Stimulated activated CD8-positive, alpha-beta memory T cell treated with anti-CD3 and anti-CD28 coated beads, Interleukin-2, amount 100 ng/mL, for 1 hour (primary cell): ENCODE measurements around the gene UGT3A1.
"Not testable (repeated sequence)": the region's sequence is repeated elsewhere in the genome, so short reads cannot be mapped to it uniquely, and the experiment has no call there.

Experiments used
- DNase-seq, 2 donors: peaks; one replicate each; pipeline ENCODE4 v3.0.0-alpha.2; 2020; ENCODE audit warnings: low read depth in 2 of 2

The UGT3A1 gene, protein sequence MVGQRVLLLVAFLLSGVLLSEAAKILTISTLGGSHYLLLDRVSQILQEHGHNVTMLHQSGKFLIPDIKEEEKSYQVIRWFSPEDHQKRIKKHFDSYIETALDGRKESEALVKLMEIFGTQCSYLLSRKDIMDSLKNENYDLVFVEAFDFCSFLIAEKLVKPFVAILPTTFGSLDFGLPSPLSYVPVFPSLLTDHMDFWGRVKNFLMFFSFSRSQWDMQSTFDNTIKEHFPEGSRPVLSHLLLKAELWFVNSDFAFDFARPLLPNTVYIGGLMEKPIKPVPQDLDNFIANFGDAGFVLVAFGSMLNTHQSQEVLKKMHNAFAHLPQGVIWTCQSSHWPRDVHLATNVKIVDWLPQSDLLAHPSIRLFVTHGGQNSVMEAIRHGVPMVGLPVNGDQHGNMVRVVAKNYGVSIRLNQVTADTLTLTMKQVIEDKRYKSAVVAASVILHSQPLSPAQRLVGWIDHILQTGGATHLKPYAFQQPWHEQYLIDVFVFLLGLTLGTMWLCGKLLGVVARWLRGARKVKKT

DNA sequence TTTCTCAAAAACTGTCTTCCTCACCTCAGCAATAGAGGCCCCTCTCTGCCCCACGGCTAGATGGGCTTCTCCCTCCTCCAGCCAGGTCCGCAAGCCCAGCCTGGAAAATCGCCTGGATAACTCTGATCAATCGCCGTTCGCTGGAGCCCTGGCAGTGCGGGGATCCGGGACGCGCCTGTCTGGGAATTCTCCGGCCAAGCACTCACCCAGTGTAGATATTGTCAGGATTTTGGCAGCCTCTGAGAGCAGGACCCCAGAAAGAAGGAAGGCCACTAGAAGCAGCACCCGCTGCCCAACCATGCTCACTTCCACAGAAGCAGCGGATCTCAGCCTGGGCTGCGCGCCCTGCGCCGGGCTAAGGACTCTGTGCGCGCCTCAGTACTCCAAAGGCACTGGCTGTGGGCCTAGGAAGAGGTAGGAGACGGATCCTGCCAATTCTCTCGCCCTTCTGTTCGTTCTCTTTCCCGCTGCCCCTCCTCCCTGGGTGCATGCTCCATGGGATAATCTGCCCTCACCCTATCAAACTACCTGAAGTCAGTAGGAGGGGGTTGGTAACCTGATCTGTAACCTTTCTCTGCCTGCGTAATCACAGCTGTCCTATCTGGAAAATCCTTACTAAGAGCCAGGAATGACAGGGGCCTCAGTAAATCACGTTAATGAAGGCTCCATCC, at the start of gene UGT3A1:
Gene UGT3A1 (minus strand): TSS at position 450 of the 671 bp plus-strand sequence. CDS start 150 bp downstream, at position 300.
- no peak for DNase-seq

DNA sequence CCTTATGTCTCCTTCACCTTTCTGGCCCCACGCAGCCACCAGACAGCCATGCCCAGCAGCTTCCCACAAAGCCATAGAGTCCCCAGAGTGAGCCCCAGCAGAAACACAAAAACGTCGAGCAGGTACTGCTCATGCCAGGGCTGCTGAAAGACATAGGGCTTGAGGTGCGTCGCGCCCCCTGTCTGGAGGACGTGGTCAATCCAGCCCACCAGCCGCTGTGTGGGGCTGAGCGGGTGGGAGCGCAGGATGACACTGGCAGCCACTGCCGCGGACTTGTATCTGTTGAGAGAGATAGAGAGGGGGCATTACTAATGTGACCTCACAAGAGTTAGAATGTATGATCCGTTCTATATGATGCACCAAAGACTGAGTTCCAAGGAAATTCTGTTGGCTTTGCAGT, 44.5 kb upstream of the UGT3A1 start:
- no peak for DNase-seq

DNA sequence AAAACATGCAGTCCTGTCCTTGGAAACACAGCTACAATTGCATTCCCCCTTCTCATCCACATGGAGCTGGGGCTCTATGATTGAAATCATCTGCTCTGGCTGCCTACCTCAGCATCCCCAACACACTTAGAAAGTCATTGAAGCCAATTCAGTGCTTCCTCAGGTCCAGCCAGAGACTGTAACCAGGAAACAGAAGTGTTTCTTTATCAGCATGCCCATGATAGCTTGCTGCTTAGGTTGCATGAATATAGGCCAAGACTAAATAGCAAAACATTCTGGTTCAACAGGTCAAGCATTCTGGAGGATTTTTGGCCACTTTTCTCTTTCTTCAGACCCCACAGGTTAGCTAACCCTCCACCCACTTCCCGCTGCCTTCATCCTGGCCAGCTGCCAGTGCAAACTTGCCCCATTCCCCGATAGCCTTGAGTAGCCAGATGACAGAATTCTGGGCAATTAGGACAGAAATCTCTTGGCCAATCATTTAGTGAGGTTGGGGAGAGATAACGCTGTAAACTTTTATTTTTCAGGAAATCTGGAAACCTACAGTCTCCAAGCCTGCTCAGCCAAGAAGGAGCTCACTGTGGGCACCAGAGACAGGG, 43.4 kb upstream of the UGT3A1 start:
- not testable (repeated sequence) for DNase-seq

DNA sequence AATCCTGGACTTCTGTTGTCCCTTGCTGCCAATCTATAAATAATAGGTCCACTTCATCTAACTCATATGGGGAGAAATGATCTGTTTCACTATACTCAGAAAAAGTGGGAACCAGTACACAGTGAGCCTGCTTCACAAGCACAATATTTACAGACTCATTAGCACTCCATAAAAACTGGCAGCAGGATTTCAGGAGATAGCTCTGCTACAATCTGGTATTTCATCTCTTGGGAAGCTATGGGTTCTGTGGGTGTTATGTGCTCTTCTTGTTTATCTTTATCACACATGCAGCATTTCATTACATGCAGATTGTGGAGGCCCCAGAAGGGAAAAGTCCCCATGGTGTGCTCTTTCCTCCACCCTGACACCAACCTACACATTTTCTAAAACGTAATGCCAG, 42.3 kb upstream of the UGT3A1 start:
- no peak for DNase-seq

DNA sequence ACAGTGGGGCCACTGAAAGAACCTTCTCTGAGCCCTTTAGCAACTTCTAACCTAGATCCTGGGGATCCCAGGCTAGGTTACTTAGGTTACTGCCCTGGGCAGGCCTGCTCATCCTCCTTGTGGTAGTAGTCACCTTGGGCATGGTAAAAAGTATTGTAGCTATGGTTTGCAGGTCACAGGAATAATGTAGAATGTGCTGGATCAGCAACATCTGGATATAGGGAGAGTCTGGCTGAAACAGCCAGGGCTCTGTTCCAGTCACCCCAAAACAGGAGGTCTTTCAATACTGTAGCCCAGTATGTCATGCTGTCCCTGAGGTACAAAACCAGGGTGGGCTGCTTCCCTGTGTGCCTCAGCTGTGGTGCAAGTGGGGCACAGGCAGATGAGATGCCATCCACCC, 41.9 kb upstream of the UGT3A1 start:
- no peak for DNase-seq

DNA sequence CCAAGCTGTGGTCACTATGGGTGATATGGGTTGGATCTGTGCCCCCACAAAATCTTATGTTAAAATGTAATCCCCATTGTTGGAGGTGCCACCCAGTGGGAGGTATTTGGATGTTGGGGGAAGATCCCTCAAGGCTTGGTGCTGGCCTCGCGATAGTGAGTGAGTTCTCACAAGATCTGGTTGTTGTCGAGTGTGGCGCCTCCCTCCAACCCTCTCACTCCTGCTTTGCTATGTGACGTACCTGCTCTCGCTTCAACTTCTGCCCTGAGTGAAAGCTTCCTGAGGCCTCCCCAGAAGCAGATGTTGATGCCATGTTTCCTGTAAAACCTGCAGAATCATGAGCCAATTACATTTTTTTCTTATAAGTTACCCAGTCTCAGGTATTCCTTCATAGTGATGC, 40.0 kb upstream of the UGT3A1 start:
- no peak for DNase-seq

DNA sequence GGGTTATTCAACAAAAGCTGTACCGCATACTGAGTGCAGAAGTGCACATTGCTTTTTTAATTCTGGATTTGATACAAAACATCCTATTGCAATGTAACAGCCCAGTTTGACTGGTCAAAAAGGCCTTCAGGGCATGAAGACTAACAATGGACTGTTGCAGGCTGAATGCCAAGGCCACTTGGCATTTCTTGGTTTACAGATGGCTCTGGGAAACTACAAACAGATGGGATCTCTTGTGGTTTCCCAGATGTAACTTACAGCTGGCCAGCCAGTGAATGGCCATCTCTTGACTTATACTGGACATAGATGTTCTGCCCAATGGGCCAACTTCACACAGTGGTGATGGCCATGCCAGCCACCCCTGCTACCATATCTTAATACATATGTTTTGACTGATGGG, 38.7 kb upstream of the UGT3A1 start:
- DNase-seq: no peak

DNA sequence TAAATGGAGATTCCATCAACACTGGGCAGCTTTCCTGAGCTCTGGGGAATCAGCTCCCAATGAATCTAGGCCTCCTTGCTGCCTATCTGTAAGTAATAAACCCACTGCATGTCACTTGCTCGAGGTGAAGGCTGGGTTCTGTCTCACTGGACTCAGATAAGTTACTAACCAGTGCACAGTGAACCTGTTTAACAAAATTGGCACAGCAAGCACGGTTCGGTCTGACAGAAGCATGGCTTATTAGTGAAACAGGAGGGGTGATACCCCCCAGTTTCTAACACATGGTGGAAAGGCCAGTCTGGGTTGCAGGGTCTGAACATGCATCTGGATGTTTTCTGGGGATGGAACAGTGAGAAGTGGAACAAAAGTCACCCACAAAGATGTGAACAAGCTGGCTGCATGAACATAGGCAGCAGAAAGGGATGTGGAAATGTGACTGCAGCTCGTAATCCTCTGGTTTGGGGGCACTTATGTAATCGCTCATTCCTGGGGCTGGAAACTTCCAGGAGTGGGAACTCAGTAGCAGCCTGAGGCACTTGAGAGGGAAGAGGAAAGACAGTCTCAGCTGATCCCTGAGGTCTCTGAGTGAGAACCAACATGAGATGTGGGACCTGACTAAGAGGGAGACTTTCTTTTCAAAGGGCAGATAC, 37.8 kb upstream of the UGT3A1 start:
- DNase-seq: no peak

DNA sequence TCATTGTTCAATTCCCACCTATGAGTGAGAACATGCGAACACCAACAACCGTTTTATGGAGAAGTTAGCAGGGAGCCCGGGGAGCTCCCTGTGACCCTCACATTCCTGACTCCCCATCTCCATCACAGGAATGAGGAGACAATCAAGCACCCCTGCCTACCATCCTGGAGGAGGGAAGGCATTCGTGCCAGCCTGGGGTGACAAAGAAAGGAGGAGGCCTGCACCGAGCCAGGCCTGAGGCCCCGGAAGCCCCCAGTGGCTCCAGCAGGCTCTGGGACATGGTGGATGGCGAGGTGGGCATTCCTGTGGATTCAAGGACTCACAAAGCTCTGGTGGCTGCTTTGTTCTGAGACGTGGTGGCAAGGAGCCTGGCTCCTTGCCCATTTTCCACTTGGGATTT, 36.5 kb upstream of the UGT3A1 start:
- DNase-seq: no peak

DNA sequence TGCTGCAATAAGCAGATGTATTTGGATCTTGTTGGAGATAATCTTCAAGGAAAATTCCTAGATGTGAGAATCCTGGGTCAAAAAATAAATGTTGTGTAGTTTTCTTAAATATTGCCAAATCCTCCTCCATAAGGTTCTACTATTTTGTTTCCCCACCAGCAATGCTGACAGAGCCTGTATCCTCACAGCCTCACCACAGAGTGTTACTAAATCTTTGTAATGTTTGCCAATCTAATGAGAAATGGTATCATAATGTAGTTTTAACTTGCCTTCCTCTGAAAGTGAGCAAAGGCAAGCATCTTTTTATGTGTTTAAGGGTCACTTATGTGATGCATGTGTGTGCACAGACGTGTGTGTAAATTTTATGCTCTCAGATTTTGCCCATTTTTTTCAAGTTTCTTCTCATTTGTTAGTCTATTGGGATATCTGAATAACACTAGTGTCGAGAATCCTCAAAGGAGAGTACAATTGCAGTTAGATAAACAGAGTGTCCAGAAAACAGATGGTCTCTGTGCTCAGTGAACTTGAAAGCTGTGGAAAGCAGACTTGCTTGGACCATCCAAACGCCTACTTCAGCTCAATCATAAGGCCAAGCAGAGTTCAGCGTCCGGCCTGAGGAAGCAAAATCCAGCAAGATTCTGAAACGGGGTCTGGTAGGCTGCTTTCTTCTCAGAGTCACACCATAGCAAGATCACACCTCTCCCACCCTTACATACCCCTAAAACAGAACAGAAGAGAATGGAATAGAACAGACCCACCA, 35.7 kb upstream of the UGT3A1 start:
- no peak for DNase-seq

DNA sequence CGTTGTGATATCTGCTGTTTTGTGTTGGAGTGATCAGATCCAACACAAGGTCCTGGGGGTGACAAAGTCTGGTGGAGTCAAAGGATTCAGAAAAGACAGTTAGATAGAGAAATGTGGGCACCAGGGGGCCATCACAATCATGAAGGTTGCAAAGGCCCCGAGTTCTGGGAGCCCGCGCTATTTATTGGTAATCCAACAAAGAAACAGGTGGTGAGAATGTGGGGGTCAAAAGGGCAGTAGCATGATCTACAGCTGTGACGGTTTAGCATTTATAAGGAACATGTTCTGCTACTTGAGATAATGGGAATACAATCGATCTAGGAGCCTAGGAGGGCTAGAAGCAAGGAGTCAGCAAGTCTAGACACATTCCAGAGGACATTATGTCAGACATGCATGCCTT, 31.1 kb upstream of the UGT3A1 start:
- DNase-seq: not testable (repeated sequence)

DNA sequence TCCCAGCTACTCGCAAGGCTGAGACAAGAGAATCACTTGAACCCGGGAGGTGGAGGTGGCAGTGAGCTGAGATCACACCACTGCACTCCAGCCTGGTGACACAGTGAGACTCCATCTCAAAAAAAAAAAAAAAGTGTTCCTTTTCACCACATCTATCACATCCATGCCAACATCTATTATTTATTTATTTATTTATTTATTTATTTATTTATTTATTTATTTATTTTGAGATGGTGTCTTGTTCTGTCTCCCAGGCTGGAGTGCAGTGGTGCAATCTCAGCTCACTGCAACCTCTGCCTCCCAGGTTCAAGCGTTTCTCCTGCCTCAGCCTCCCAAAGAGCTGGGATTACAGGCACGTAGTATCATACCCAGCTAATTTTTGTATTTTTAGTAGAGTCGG, 28.4 kb upstream of the UGT3A1 start:
- DNase-seq: not testable (repeated sequence)

DNA sequence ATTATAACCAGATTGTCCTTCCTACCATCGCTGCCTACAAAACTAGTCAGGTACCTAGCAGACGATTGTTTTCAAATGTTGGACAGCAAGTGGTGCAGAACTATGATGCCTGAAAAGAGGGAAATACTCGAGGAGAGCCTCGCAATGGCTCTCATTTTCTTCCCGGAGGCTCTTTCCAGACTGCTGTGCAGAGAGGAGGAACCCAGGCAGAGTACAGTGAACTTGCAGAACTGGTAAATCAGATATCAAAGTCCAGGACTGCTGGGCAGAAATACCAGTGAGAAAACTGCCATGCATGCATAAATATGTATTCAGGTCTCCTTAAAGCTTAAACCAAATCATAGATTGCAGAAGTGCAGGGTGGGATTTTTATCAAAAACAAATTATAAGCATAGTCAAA, 26.4 kb upstream of the UGT3A1 start:
- no peak for DNase-seq

DNA sequence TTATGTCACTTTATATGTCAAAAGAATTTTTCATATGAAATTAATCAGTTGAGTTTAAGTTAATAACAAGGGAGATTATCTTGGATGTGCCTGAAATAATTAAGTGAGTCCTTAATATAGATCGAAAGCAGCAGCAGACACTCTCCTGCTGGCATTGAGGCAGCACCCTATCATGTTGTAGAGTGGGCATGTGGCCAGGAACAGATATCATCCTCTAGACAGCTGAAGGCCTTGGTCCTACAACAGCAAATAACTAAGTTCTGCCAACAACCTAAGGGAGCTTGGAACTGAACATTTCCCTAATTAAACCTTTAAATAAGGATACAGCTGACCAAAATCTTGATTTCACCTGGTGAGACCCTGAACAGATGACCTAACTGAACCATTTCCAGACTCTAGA, 25.8 kb upstream of the UGT3A1 start:
- DNase-seq: no peak

DNA sequence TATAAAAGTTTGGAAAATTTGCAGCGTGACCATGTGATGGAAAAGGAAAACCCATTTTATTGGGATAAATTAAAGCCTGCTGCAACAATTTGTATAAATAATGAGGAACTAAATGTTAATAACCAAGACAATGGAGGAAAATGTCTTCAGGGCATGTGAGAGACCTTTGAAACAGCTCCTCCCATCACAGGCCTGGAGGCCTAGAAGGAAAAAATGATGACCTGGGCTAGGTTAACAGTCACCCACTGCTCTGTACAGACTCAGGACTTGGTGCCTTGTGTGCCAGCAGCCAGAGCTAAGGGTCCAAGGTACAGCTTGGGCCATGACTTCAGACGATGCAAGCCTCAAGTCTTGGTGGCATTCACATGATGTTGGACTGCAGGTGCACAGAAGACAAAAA, 22.0 kb upstream of the UGT3A1 start:
- DNase-seq: no peak

DNA sequence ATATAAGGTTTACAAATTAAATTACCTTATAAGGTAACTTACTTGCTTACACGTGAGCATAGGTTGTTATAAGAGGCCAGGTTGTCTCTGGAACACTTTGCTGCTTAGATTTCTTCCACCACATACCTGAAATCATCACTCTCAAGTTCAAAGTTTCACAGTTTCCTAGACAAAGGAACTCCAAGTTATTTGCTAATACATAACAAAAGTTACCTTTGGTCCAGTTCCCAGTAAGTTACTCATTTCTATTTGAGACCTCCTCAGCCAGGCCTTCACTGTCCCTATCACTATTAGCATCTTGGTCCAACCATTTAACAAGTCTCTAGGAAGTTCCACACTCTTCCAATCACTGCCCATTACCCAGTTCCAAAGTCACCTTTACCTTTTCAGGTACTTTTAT, 18.5 kb upstream of the UGT3A1 start:
- DNase-seq: no peak

DNA sequence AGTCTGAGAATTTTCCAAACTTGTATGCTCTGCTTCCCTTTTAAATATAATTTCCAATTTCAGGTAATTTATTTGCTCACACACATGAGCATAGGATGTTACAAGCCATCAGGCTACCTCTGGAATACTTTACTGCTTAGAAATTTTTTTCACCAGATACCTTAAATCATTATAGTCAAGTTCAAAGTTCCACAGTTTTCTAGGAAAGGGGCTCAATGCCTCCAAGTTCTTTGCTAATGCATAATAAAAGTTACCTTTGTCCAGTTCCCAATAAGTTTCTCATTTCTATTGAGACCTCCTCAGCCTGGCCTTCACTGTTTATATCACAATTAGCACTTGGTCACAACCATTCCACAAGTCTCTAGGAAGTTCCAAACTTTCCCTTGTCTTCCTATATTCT, 16.2 kb upstream of the UGT3A1 start:
- no peak for DNase-seq

DNA sequence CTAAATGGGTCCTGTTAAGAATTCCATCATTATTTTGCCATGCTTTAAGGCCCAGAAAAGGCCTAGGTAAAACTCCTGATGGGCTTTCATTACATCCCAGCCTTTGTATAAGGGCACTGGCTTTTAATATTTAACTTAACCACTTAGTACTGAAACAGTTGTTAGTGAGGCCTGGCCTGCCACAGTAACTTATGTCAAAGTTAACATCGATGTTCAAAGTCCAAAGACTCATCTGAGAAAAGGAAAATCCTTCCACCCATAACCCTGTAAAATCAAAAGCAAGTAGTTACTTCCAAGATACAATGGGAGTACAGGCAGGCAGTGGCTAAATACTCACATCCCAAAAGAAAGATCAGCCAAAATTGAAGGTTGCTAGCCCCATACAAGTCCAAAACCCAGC, 15.0 kb upstream of the UGT3A1 start:
- DNase-seq: no peak

DNA sequence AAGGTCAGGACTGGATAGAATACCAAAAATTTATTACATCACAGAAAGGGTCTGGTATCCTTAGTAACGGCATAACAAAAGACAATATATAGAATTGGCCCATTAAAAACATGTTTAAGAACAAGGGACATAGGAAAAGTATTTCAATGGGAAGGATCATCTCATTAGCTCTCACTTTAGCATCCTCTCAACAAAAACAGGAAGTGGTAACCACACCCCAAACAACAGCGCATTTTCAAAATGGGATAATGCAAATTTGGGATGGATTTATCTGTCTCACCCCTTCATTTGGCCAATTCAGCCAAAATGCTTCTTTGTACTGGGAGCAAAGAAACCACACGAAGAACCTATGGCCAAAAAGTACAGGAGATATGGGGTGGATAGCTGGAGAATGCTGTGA, 9.8 kb upstream of the UGT3A1 start:
- no peak for DNase-seq

DNA sequence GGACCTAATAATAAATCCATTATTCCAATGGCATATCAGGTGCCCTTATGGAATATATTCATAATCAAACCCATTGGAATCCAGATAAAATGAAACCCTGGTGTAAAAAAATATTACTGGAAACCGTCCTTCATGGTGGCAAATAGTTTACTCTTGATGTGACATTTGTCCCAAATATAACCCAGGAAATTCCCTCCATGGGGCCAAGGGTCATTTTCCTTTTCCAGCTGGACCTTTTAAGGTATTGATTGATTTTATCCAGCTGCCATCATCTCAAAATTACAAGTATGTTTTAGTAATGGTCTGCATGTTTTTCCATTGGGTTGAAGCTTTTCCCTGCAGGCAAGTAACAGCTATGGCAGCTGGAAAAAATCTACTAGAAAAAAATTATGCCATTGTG, 8.4 kb upstream of the UGT3A1 start:
- DNase-seq: no peak

DNA sequence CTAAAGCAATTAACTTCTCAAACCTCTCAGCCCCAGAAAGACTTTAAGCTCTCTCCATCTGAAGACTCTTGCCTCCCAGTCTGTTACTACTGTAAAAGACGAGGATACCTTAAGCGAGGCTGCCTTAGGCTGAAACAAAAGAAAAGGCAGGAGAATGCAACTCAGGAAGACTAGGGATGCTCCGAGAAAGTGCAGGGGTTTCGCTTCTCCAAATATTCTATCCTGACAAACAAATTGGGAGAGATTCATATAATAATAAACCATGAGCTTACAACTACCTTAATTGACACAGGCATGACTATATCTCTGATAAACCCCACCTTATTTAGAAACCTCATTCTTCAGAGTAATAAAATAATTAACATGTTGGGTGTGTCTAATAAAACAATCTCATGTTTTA, 4.9 kb upstream of the UGT3A1 start:
- no peak for DNase-seq

DNA sequence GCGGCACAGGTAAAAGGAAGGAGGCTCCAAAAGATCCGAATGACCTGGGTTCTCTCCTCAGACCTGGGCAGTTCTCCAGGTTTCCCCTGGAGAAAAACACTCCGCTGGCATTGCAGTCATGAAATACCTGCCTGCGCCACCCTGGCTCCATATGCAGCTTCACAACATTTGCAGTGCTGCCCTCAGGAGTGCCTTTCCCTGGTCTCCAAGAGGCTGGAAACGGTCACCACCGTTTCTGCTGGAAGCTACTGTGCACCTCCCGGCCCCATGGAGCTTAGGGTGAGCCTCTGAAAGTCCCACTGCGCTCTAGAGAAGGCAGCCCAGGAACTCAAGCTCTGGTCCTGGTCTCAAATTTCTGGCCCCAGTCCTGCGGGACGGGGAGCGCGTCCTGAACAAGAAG, 670 bp downstream of the UGT3A1 start:
- DNase-seq: no peak
